Parathyroid adenoma (tissue), 2 donors: ENCODE data around the gene VWA5B1.

Experiments used
- H2AFZ ChIP-seq: fragments of 300-600 bp; sonication (generic); one replicate; pipeline ENCODE4 v1.7.0; 2017; ENCODE audit warnings: antibody characterized with exemption, mild to moderate bottlenecking
- H3K27ac ChIP-seq: fragments of 300-600 bp; sonication (generic); one replicate; pipeline ENCODE4 v1.7.0; 2017
- H3K27me3 ChIP-seq: fragments of 300-600 bp; sonication (generic); one replicate; pipeline ENCODE4 v1.7.0; 2017; ENCODE audit warnings: low read length; ENCODE audit not compliant: control insufficient read depth, insufficient read depth
- H3K36me3 ChIP-seq: fragments of 300-600 bp; sonication (generic); one replicate; pipeline ENCODE4 v1.7.0; 2017; ENCODE audit warnings: low read length; ENCODE audit not compliant: control insufficient read depth, insufficient read depth
- H3K4me1 ChIP-seq: fragments of 300-600 bp; sonication (generic); one replicate; pipeline ENCODE4 v1.7.0; 2017; ENCODE audit warnings: control low read depth
- H3K4me2 ChIP-seq: fragments of 300-600 bp; sonication (generic); one replicate; pipeline ENCODE4 v1.7.0; 2017; ENCODE audit warnings: low read length
- H3K4me3 ChIP-seq: fragments of 300-600 bp; sonication (generic); one replicate; pipeline ENCODE4 v1.7.0; 2017; ENCODE audit warnings: low read depth, low read length
- H3K79me2 ChIP-seq: fragments of 300-600 bp; sonication (generic); one replicate; pipeline ENCODE4 v1.7.0; 2017; ENCODE audit warnings: control low read depth
- H3K9ac ChIP-seq: fragments of 300-600 bp; sonication (generic); one replicate; pipeline ENCODE4 v1.7.0; 2017; ENCODE audit warnings: mild to moderate bottlenecking
- H3K9me3 ChIP-seq: fragments of 300-600 bp; sonication (generic); one replicate; pipeline ENCODE4 v1.7.0; 2017; ENCODE audit warnings: low read length; ENCODE audit not compliant: control insufficient read depth
- CTCF ChIP-seq: fragments of 300-600 bp; sonication (generic); IDR thresholded peaks from one replicate; pipeline ENCODE4 v1.7.0; 2017; ENCODE audit warnings: antibody characterized with exemption, mild to moderate bottlenecking
- donor health status: primary hyperparathyroidism.

Gene VWA5B1

GRCh38 chr1:20375563-20375962, 84.9 kb downstream of the VWA5B1 start:
- H3K4me3 ChIP-seq = no peak overlapping the region
- no peak overlapping the region for H2AFZ ChIP-seq
- H3K79me2 ChIP-seq = no peaks in the 10 kb centered on the region
- no peaks in the 10 kb centered on the region for H3K36me3 ChIP-seq
- no peak overlapping the region for H3K9ac ChIP-seq
- no peak for TF ChIP-seq CTCF
- no peak overlapping the region for H3K4me2 ChIP-seq
- H3K27ac ChIP-seq = no peak overlapping the region
- no peaks in the 10 kb centered on the region for H3K9me3 ChIP-seq
- H3K27me3 ChIP-seq = no peaks in the 10 kb centered on the region
- peaks cover 13% of the 10 kb centered on the region for H3K4me1 ChIP-seq

GRCh38 chr1:20376171-20376570, 85.5 kb downstream of the VWA5B1 start:
- no peak overlapping the region for H3K4me3 ChIP-seq
- H3K36me3 ChIP-seq = no peaks in the 10 kb centered on the region
- no peak overlapping the region for H3K9ac ChIP-seq
- H3K79me2 ChIP-seq = no peaks in the 10 kb centered on the region
- H3K27ac ChIP-seq = no peak overlapping the region
- TF ChIP-seq CTCF = no peak
- peaks cover 10% of the 10 kb centered on the region for H3K4me1 ChIP-seq
- H3K9me3 ChIP-seq = no peaks in the 10 kb centered on the region
- no peak overlapping the region for H3K4me2 ChIP-seq
- H2AFZ ChIP-seq = no peak overlapping the region
- no peaks in the 10 kb centered on the region for H3K27me3 ChIP-seq

- H2AFZ ChIP-seq = no peak overlapping the region
- no peaks in the 10 kb centered on the region for H3K9me3 ChIP-seq
- no peak overlapping the region for H3K9ac ChIP-seq
- TF ChIP-seq CTCF = peak; percentile 61
- H3K27ac ChIP-seq = no peak overlapping the region
- H3K4me3 ChIP-seq = no peak overlapping the region
- H3K4me2 ChIP-seq = no peak overlapping the region
- H3K27me3 ChIP-seq = no peaks in the 10 kb centered on the region
- no peaks in the 10 kb centered on the region for H3K36me3 ChIP-seq
- peaks cover 5% of the 10 kb centered on the region for H3K4me1 ChIP-seq
- H3K79me2 ChIP-seq = no peaks in the 10 kb centered on the region
These were observed 86.3 kb downstream of the VWA5B1 start for GRCh38 chr1:20376880-20377494.

GRCh38 chr1:20377516-20378270, 87.0 kb downstream of the VWA5B1 start:
- H3K79me2 ChIP-seq = no peaks in the 10 kb centered on the region
- H2AFZ ChIP-seq = no peak overlapping the region
- no peak for TF ChIP-seq CTCF
- H3K27me3 ChIP-seq = no peaks in the 10 kb centered on the region
- H3K9ac ChIP-seq = no peak overlapping the region
- H3K4me3 ChIP-seq = no peak overlapping the region
- no peaks in the 10 kb centered on the region for H3K36me3 ChIP-seq
- H3K9me3 ChIP-seq = no peaks in the 10 kb centered on the region
- peaks cover 5% of the 10 kb centered on the region for H3K4me1 ChIP-seq
- H3K4me2 ChIP-seq = no peak overlapping the region
- no peak overlapping the region for H3K27ac ChIP-seq
